Body of pancreas (tissue), 4 donors: ENCODE data around the gene RASGRP4.

Source experiments
- CTCF ChIP-seq, 7 experiments: fragments of 450-650 bp in 4 of 7; fragments of 200-600 bp in 3 of 7; sonication (generic) in 3 of 7; IDR thresholded peaks; one replicate each; pipeline ENCODE4 v1.5.1; 2016 to 2019; ENCODE audit warnings: antibody characterized with exemption in 7 of 7
- POLR2A ChIP-seq, 3 donors: fragments of 450-650 bp; IDR thresholded peaks; one replicate each; pipeline ENCODE4 v1.6.1; 2016; ENCODE audit warnings: antibody characterized with exemption in 3 of 3, mild to moderate bottlenecking in 2 of 3

- no peak for TF ChIP-seq CTCF (IDR thresholded peaks at IDR 0.05)
- no peak for TF ChIP-seq POLR2A (IDR thresholded peaks at IDR 0.05)
Measured at GRCh38 chr19:38404858-38405257, 21.2 kb downstream of the RASGRP4 start.
